Measurements from ENCODE around the gene CYTIP. TPM values are rescaled to one million over a fixed set of nuclear protein-coding genes. Genes with fewer than 3 reads are reported as not detected.
A peak's percentile ranks its signal among the peaks of the same experiment; 100 is the strongest.

CYTIP gene
- total RNA-seq, 1 experiment from 2014 or later: 97.7 TPM

- no peak overlapping the region for H3K9ac ChIP-seq (ENCODE audit: low read length)
- H3K4me2 ChIP-seq (ENCODE audit: low read depth, low read length, poor library complexity, severe bottlenecking): peak overlapping the region; percentile 84
- peak overlapping the region; percentile 61; the same call in 1 of the 2 replicates for H3K4me3 ChIP-seq (ENCODE audit: low read length)
- no peaks in the 10 kb centered on the region for H3K27me3 ChIP-seq (ENCODE audit: low read length)
- no peaks in the 10 kb centered on the region for H3K9me2 ChIP-seq (replicated peaks; ENCODE audit: insufficient read depth, low read length)
- H3K79me2 ChIP-seq (ENCODE audit: low read length): no peaks in the 10 kb centered on the region
- H3K36me3 ChIP-seq (ENCODE audit: insufficient read depth, low read length): no peaks in the 10 kb centered on the region
- H2AFZ ChIP-seq (ENCODE audit: low read length): peak overlapping the region; percentile 58
- H4K20me1 ChIP-seq (ENCODE audit: insufficient read depth, low read depth, low read length): no peaks in the 10 kb centered on the region
- H3K27ac ChIP-seq (ENCODE audit: low read length): peak overlapping the region; percentile 97
- no peaks in the 10 kb centered on the region for H3K9me3 ChIP-seq (ENCODE audit: low read length)
- DNase-seq: peak; percentile 45
- peaks cover 49% of the 10 kb centered on the region for H3K4me1 ChIP-seq (ENCODE audit: low read length)
Measured at GRCh38 chr2:157470321-157470720, 26.4 kb upstream of the CYTIP start.

DNA sequence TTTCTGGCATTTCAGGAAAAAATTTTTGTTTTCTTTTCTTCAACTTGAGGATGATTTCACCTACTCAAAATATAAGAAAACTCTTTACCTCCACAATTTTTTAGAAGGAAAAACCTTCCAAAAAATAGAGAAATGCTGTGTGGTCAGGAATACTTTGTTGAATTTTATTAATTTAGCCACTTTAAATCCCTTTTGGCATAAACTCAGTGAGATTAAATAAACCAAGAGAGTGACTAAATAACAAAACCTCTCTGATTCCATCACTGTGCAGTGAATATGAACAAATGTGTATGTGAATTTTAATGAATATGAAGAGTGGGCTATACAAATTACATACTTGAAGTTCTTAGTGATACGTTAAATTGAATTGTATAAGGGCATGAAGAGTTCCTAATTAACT lies 25.8 kb upstream of the CYTIP start:
- Histone ChIP-seq H3K4me1 (ENCODE audit: low read length) (peaks cover 49% of the 10 kb centered on the region), H3K79me2 (ENCODE audit: low read length) (no peaks in the 10 kb centered on the region), H3K9ac (ENCODE audit: low read length) (peak overlapping the region; percentile 43), H3K9me2 (replicated peaks; ENCODE audit: insufficient read depth, low read length) (no peaks in the 10 kb centered on the region), H3K27me3 (ENCODE audit: low read length) (no peaks in the 10 kb centered on the region), H3K36me3 (ENCODE audit: insufficient read depth, low read length) (no peaks in the 10 kb centered on the region), H3K4me3 (ENCODE audit: low read length) (peak overlapping the region; percentile 61), H4K20me1 (ENCODE audit: insufficient read depth, low read depth, low read length) (no peaks in the 10 kb centered on the region), H3K4me2 (ENCODE audit: low read depth, low read length, poor library complexity, severe bottlenecking) (peak overlapping the region; percentile 84), H3K9me3 (ENCODE audit: low read length) (no peaks in the 10 kb centered on the region), H3K27ac (ENCODE audit: low read length) (peak overlapping the region; percentile 97), H2AFZ (ENCODE audit: low read length) (peak overlapping the region; percentile 58)
- DNase-seq: no peak

- Histone ChIP-seq H3K27ac (ENCODE audit: low read length) (peak overlapping the region; percentile 97), H3K9ac (ENCODE audit: low read length) (peak overlapping the region; percentile 66), H3K9me3 (ENCODE audit: low read length) (no peaks in the 10 kb centered on the region), H3K27me3 (ENCODE audit: low read length) (no peaks in the 10 kb centered on the region), H4K20me1 (ENCODE audit: insufficient read depth, low read depth, low read length) (no peaks in the 10 kb centered on the region), H3K36me3 (ENCODE audit: insufficient read depth, low read length) (no peaks in the 10 kb centered on the region), H3K4me1 (ENCODE audit: low read length) (peaks cover 47% of the 10 kb centered on the region), H3K4me3 (ENCODE audit: low read length) (peak overlapping the region; percentile 61), H2AFZ (ENCODE audit: low read length) (peak overlapping the region; percentile 59), H3K79me2 (ENCODE audit: low read length) (no peaks in the 10 kb centered on the region), H3K9me2 (replicated peaks; ENCODE audit: insufficient read depth, low read length) (no peaks in the 10 kb centered on the region), H3K4me2 (ENCODE audit: low read depth, low read length, poor library complexity, severe bottlenecking) (peak overlapping the region; percentile 84)
- peak; percentile 91 for DNase-seq
Measured at GRCh38 chr2:157468931-157469708, 25.2 kb upstream of the CYTIP start.

DNA sequence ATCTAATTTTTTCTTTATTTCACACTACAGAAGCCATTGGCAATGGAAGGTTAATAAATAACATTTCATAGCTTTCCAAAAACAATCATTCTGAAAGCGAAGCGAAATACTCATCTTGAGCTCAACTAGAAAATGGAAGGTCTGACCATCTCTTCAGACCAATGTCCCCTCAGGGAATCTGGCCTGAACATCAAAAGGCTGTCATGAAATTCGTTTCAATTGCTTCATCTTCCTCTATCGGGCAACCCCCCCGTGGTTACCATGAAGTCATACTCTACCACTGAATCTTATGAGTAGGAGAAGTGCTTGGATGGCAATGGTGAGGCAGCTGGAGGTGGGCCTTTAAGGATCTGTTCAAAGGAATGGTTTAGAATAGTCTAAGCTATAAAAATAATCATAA lies 22.9 kb upstream of the CYTIP start:
- Histone ChIP-seq H3K79me2 (ENCODE audit: low read length) (no peaks in the 10 kb centered on the region), H3K4me2 (ENCODE audit: low read depth, low read length, poor library complexity, severe bottlenecking) (no peak overlapping the region), H3K27ac (ENCODE audit: low read length) (no peak overlapping the region), H3K9me2 (replicated peaks; ENCODE audit: insufficient read depth, low read length) (no peaks in the 10 kb centered on the region), H3K9me3 (ENCODE audit: low read length) (no peaks in the 10 kb centered on the region), H3K4me1 (ENCODE audit: low read length) (peaks cover 38% of the 10 kb centered on the region), H3K9ac (ENCODE audit: low read length) (no peak overlapping the region), H2AFZ (ENCODE audit: low read length) (no peak overlapping the region), H3K27me3 (ENCODE audit: low read length) (no peaks in the 10 kb centered on the region), H3K36me3 (ENCODE audit: insufficient read depth, low read length) (no peaks in the 10 kb centered on the region), H4K20me1 (ENCODE audit: insufficient read depth, low read depth, low read length) (no peaks in the 10 kb centered on the region), H3K4me3 (ENCODE audit: low read length) (no peak overlapping the region)
- no peak for DNase-seq

GRCh38 chr2:157465554-157465953 lies 21.7 kb upstream of the CYTIP start:
- peaks cover 36% of the 10 kb centered on the region for H3K4me1 ChIP-seq (ENCODE audit: low read length)
- no peak overlapping the region for H3K4me3 ChIP-seq (ENCODE audit: low read length)
- H4K20me1 ChIP-seq (ENCODE audit: insufficient read depth, low read depth, low read length): no peaks in the 10 kb centered on the region
- H3K36me3 ChIP-seq (ENCODE audit: insufficient read depth, low read length): no peaks in the 10 kb centered on the region
- no peaks in the 10 kb centered on the region for H3K9me3 ChIP-seq (ENCODE audit: low read length)
- no peaks in the 10 kb centered on the region for H3K9me2 ChIP-seq (replicated peaks; ENCODE audit: insufficient read depth, low read length)
- no peaks in the 10 kb centered on the region for H3K79me2 ChIP-seq (ENCODE audit: low read length)
- no peak for DNase-seq
- H3K27ac ChIP-seq (ENCODE audit: low read length): no peak overlapping the region
- no peaks in the 10 kb centered on the region for H3K27me3 ChIP-seq (ENCODE audit: low read length)
- H3K9ac ChIP-seq (ENCODE audit: low read length): no peak overlapping the region
- no peak overlapping the region for H2AFZ ChIP-seq (ENCODE audit: low read length)
- no peak overlapping the region for H3K4me2 ChIP-seq (ENCODE audit: low read depth, low read length, poor library complexity, severe bottlenecking)

DNA sequence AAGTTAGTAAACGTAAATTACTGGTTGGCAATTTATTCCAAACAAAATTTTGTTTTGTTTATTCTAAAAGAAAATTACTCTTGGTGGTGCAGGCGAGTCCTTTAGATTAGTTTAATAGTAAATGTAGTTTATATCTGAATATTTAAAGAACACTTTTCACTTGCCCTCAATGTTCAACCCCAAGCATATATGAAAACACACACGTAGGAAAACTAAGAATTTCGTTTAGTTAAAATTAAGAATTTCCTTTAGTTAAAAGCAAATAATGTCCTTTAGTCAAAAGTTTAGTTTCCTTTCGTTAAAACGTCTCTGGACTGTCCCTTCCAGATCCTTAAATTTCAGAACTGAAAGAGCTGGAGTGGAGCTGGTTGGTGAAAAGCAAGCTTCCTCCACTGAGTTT lies 19.1 kb upstream of the CYTIP start:
- H3K36me3 ChIP-seq (ENCODE audit: insufficient read depth, low read length): no peaks in the 10 kb centered on the region
- H3K27me3 ChIP-seq (ENCODE audit: low read length): no peaks in the 10 kb centered on the region
- H3K27ac ChIP-seq (ENCODE audit: low read length): no peak overlapping the region
- peaks cover 10% of the 10 kb centered on the region for H3K4me1 ChIP-seq (ENCODE audit: low read length)
- no peaks in the 10 kb centered on the region for H3K9me3 ChIP-seq (ENCODE audit: low read length)
- H3K9me2 ChIP-seq (replicated peaks; ENCODE audit: insufficient read depth, low read length): no peaks in the 10 kb centered on the region
- no peak for DNase-seq
- no peaks in the 10 kb centered on the region for H3K79me2 ChIP-seq (ENCODE audit: low read length)
- no peak overlapping the region for H3K4me3 ChIP-seq (ENCODE audit: low read length)
- H3K9ac ChIP-seq (ENCODE audit: low read length): no peak overlapping the region
- H4K20me1 ChIP-seq (ENCODE audit: insufficient read depth, low read depth, low read length): no peaks in the 10 kb centered on the region
- no peak overlapping the region for H2AFZ ChIP-seq (ENCODE audit: low read length)
- no peak overlapping the region for H3K4me2 ChIP-seq (ENCODE audit: low read depth, low read length, poor library complexity, severe bottlenecking)

DNA sequence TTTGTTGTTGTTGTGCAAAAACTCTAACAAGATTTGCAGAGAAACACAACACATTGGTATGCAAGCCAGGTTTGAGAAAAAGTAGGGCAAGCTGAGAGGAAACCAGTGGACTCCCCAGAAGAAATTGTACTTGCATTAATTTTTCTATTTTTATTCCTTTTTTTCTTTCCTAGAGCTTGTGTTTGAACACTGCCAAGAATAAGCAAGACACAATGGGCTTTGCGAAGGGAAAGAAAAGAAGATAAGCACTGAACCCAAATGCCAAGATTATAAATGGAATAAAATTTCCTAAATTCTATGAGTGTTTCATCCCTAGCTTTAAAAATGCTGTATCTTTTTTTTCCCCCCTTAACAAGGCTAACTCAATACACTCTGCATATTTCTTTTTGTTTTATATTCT lies 17.0 kb upstream of the CYTIP start:
- no peaks in the 10 kb centered on the region for H3K9me3 ChIP-seq (ENCODE audit: low read length)

GRCh38 chr2:157460384-157460837 lies 16.5 kb upstream of the CYTIP start:
- H3K79me2 ChIP-seq (ENCODE audit: low read length): no peaks in the 10 kb centered on the region
- H3K27ac ChIP-seq (ENCODE audit: low read length): no peak overlapping the region
- no peaks in the 10 kb centered on the region for H3K27me3 ChIP-seq (ENCODE audit: low read length)
- H3K9me3 ChIP-seq (ENCODE audit: low read length): no peaks in the 10 kb centered on the region
- peaks cover 5% of the 10 kb centered on the region for H3K4me1 ChIP-seq (ENCODE audit: low read length)
- no peak overlapping the region for H3K9ac ChIP-seq (ENCODE audit: low read length)
- H4K20me1 ChIP-seq (ENCODE audit: insufficient read depth, low read depth, low read length): no peaks in the 10 kb centered on the region
- DNase-seq: no peak
- no peaks in the 10 kb centered on the region for H3K9me2 ChIP-seq (replicated peaks; ENCODE audit: insufficient read depth, low read length)
- H3K36me3 ChIP-seq (ENCODE audit: insufficient read depth, low read length): no peaks in the 10 kb centered on the region
- no peak overlapping the region for H2AFZ ChIP-seq (ENCODE audit: low read length)
- H3K4me2 ChIP-seq (ENCODE audit: low read depth, low read length, poor library complexity, severe bottlenecking): no peak overlapping the region
- H3K4me3 ChIP-seq (ENCODE audit: low read length): no peak overlapping the region

More for the DNA sequence above, 17.0 kb upstream of the CYTIP start:
- no peak overlapping the region for H3K27ac ChIP-seq (ENCODE audit: low read length)
- no peak for DNase-seq
- H2AFZ ChIP-seq (ENCODE audit: low read length): no peak overlapping the region
- H3K4me2 ChIP-seq (ENCODE audit: low read depth, low read length, poor library complexity, severe bottlenecking): no peak overlapping the region
- H3K79me2 ChIP-seq (ENCODE audit: low read length): no peaks in the 10 kb centered on the region
- H3K9me2 ChIP-seq (replicated peaks; ENCODE audit: insufficient read depth, low read length): no peaks in the 10 kb centered on the region
- no peak overlapping the region for H3K4me3 ChIP-seq (ENCODE audit: low read length)
- no peaks in the 10 kb centered on the region for H4K20me1 ChIP-seq (ENCODE audit: insufficient read depth, low read depth, low read length)
- H3K4me1 ChIP-seq (ENCODE audit: low read length): peaks cover 5% of the 10 kb centered on the region
- H3K9ac ChIP-seq (ENCODE audit: low read length): no peak overlapping the region
- no peaks in the 10 kb centered on the region for H3K36me3 ChIP-seq (ENCODE audit: insufficient read depth, low read length)
- H3K27me3 ChIP-seq (ENCODE audit: low read length): no peaks in the 10 kb centered on the region
